Endothelial cell (in vitro differentiated cells): ENCODE results near the gene RGS16. TPM values are rescaled to one million over a fixed set of nuclear protein-coding genes. Genes with fewer than 3 reads are reported as not detected.

Experiments used
- DNase-seq: peaks from one replicate; pipeline ENCODE4 v3.0.0; 2021; ENCODE audit warnings: low spot score
- H3K27ac Mint-ChIP-seq: one replicate; pipeline ENCODE4 v1.8.0; 2021; ENCODE audit warnings: mixed read lengths, inconsistent platforms; ENCODE audit not compliant: unreplicated experiment
- H3K27me3 Mint-ChIP-seq: one replicate; pipeline ENCODE4 v1.8.0; 2021; ENCODE audit warnings: mild to moderate bottlenecking, moderate library complexity, mixed read lengths, inconsistent platforms; ENCODE audit not compliant: unreplicated experiment
- H3K36me3 Mint-ChIP-seq: one replicate; pipeline ENCODE4 v1.8.0; 2021; ENCODE audit warnings: mild to moderate bottlenecking, low read depth, mixed read lengths, inconsistent platforms; ENCODE audit not compliant: unreplicated experiment
- H3K4me1 Mint-ChIP-seq: one replicate; pipeline ENCODE4 v1.8.0; 2021; ENCODE audit warnings: mild to moderate bottlenecking, mixed read lengths, inconsistent platforms; ENCODE audit not compliant: unreplicated experiment
- H3K4me3 Mint-ChIP-seq: one replicate; pipeline ENCODE4 v1.8.0; 2021; ENCODE audit warnings: mild to moderate bottlenecking, mixed read lengths, inconsistent platforms; ENCODE audit not compliant: unreplicated experiment
- H3K9me3 Mint-ChIP-seq: one replicate; pipeline ENCODE4 v1.8.0; 2021; ENCODE audit warnings: mixed read lengths, inconsistent platforms; ENCODE audit not compliant: unreplicated experiment
- total RNA-seq: library from RNA; stranded (reverse); fragmentation: NEBNext Ultra II Directional; extraction: Animal tissue kit (Norgen Biotek cat#: 25700); gene quantifications from one replicate; pipeline ENCODE4 v1.2.1, GENCODE V29; 2021; ENCODE audit not compliant: unreplicated experiment
- TF ChIP-seq, protein P1 (sequence below): fragments of 200-600 bp; sonication (generic); IDR thresholded peaks from one replicate; pipeline ENCODE4 v1.5.0; 2021; ENCODE audit warnings: antibody characterized with exemption; ENCODE audit not compliant: unreplicated experiment

The RGS16 gene
- total RNA-seq, 1 donor from 2014 or later = 11.8 TPM

DNA sequence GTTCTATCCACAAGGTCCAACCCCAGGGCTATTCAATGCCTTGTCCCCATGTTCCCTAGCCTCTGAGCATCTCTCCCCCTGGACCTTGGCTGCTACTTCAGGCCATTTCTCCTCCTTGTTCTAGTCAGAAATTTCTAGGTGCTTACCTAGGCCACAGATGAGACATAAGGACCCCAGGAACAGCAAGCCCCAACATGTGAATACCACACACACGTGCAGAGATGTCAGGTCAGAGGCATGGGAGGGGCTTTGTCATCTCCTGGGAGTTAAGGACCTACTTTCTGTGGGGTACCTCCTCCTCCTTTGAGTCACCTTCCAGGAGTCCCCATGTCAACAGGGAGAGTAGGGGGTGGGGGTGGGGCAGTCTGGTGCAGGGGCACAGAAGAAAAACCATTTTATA lies 7.1 kb upstream of the RGS16 start:
- peaks cover 13% of the 10 kb centered on the region for H3K27me3 Mint-ChIP-seq
- DNase-seq = no peak
- H3K4me1 Mint-ChIP-seq = peaks cover 72% of the 10 kb centered on the region
- no peaks in the 10 kb centered on the region for H3K36me3 Mint-ChIP-seq
- TF ChIP-seq, protein P1, sequence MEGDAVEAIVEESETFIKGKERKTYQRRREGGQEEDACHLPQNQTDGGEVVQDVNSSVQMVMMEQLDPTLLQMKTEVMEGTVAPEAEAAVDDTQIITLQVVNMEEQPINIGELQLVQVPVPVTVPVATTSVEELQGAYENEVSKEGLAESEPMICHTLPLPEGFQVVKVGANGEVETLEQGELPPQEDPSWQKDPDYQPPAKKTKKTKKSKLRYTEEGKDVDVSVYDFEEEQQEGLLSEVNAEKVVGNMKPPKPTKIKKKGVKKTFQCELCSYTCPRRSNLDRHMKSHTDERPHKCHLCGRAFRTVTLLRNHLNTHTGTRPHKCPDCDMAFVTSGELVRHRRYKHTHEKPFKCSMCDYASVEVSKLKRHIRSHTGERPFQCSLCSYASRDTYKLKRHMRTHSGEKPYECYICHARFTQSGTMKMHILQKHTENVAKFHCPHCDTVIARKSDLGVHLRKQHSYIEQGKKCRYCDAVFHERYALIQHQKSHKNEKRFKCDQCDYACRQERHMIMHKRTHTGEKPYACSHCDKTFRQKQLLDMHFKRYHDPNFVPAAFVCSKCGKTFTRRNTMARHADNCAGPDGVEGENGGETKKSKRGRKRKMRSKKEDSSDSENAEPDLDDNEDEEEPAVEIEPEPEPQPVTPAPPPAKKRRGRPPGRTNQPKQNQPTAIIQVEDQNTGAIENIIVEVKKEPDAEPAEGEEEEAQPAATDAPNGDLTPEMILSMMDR = no peak
- no peaks in the 10 kb centered on the region for H3K9me3 Mint-ChIP-seq
- no peak overlapping the region for H3K4me3 Mint-ChIP-seq
- no peak overlapping the region for H3K27ac Mint-ChIP-seq

DNA sequence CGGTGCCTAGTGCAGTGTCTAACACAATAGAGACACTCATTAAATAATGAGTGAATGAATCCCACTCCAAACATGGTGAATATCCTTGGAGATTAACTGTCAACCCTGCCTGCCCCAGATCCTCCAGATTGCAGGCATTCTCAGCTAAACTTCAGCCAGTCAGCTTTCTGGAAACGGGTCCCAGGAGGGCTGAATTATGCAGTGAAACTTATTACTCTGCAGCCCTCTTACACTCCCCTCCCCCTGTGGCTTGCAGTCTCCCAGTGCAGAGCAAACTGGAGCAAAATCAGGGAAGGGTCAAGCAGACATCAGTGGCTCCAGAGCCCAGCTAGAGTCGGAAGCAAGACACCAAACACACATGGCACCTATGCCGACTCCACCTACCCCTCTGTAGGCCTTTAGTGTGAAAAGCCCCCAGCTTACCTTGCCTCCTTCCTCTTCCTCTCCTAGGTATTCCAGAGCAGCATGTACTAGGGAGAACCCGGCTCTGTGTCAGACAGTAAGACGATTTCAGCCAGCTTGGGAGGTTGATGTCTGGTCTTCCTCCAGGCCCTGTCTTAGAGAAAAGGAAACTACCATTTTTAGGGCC lies 6.5 kb upstream of the RGS16 start:
- H3K4me1 Mint-ChIP-seq = peaks cover 72% of the 10 kb centered on the region
- H3K27ac Mint-ChIP-seq = no peak overlapping the region
- no peak for DNase-seq
- TF ChIP-seq, protein P1 = no peak
- H3K9me3 Mint-ChIP-seq = no peaks in the 10 kb centered on the region
- H3K27me3 Mint-ChIP-seq = peaks cover 8% of the 10 kb centered on the region
- no peaks in the 10 kb centered on the region for H3K36me3 Mint-ChIP-seq
- no peak overlapping the region for H3K4me3 Mint-ChIP-seq

DNA sequence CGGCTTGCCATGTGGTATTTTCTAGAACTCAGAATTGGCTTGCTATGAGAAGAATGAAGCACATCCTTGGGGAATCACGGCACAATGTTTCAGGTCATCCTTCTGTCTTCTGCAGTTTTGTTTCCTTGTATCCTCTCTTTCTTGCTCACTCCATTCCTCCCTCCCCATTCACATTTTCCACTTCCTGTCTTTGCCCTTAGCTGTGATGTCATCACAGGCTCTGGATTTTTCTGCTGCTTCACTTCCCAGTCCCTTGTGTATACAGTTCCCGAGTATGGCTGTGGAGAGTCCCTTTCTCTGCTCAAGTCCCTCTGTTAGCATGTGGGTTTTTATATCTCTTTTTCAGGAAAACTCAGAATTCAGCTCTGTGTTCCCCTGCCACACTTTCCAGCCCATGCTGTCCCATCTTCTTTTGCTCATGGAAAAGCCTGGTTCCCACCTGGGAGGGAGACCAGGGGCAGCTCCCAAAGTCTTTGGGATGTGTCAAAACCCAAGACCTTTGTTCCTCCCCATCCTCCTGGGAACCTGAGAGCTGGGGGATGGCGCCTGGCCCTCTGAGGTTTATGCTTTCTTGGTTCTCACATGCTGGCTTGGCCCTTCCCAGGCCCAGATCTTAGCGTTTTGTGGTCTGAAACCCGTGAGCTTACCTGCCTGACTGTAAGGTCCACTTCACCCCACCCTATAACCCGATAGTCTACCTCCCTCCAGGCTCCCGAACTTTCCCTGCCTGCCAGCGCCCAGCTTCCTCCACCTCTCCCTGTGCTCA lies 4.8 kb upstream of the RGS16 start:
- Mint-ChIP-seq H3K27me3 (peaks cover 15% of the 10 kb centered on the region), H3K9me3 (no peaks in the 10 kb centered on the region), H3K36me3 (no peaks in the 10 kb centered on the region), H3K4me3 (no peak overlapping the region), H3K27ac (no peak overlapping the region), H3K4me1 (peaks cover 66% of the 10 kb centered on the region)
- DNase-seq = no peak
- TF ChIP-seq, protein P1 = no peak

DNA sequence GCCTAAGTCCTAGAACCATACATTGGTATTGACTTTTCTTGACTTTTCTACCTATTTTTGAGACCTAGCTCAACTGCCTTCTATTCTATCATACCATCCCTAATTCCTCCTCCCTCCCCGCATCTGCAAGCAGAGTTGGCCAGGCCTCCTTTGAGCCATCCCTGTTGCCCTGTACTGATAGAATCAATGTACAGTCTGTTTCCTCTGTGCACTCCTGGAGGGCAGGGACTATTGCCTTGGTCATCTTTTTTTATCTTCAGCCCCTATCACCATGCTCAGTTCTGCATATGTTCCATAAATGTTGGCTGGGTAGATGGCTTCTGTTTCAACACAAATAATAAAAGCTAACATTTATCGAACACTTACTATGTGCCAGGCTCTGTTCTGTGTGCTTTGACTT lies 4.0 kb upstream of the RGS16 start:
- TF ChIP-seq, protein P1 = no peak
- no peak overlapping the region for H3K4me3 Mint-ChIP-seq
- peaks cover 17% of the 10 kb centered on the region for H3K27me3 Mint-ChIP-seq
- no peaks in the 10 kb centered on the region for H3K9me3 Mint-ChIP-seq
- no peak overlapping the region for H3K27ac Mint-ChIP-seq
- H3K4me1 Mint-ChIP-seq = peaks cover 63% of the 10 kb centered on the region
- no peak for DNase-seq
- no peaks in the 10 kb centered on the region for H3K36me3 Mint-ChIP-seq

DNA sequence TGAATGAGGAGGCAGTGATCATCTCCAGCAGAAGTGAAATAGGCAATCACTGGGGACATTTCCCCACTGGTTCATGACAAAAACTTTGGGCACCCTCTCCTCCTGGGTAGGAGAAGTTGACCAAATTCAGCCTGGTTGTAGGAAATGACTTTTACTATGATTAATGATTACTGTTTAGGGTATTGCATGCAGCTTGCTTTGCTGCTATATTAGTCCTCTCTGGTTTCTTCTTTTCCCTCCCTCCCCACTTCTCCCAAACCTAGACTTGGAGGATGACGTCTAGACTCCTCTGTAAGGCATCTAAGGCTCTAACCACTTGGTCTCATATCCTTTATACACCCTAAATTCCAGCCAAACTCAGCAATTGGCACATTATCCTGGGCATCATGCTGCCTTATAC lies 3.4 kb upstream of the RGS16 start:
- Mint-ChIP-seq H3K4me3 (no peak overlapping the region), H3K27me3 (peaks cover 15% of the 10 kb centered on the region), H3K4me1 (peaks cover 62% of the 10 kb centered on the region), H3K36me3 (no peaks in the 10 kb centered on the region), H3K9me3 (no peaks in the 10 kb centered on the region), H3K27ac (no peak overlapping the region)
- TF ChIP-seq, protein P1 = no peak
- DNase-seq = no peak
